ENCODE measurements around the gene ZNF74. TPM values are rescaled to one million over a fixed set of nuclear protein-coding genes. Genes with fewer than 3 reads are reported as not detected.
A peak's percentile ranks its signal among the peaks of the same experiment; 100 is the strongest.

ZNF74 gene
- total RNA-seq, 1 donor from 2014 or later = 12.3 TPM

- Histone ChIP-seq H3K27me3 (ENCODE audit: low read depth) (no peaks in the 10 kb centered on the region), H3K4me1 (peaks cover 9% of the 10 kb centered on the region), H3K27ac (no peak overlapping the region), H3K9me3 (no peaks in the 10 kb centered on the region), H3K36me3 (peaks cover 32% of the 10 kb centered on the region), H3K4me3 (no peak overlapping the region)
- ATAC-seq (no peak), DNase-seq (no peak)
- intact Hi-C loops (cut with DNase I) = loop anchor here (5.0 kb wide), 1 partner anchor 38 kb away; no protein-coding TSS in a partner anchor
- no peak for TF ChIP-seq CTCF (IDR thresholded peaks at IDR 0.05)
These were observed 61.7 kb downstream of the ZNF74 start for GRCh38 chr22:20455709-20456063.

DNA sequence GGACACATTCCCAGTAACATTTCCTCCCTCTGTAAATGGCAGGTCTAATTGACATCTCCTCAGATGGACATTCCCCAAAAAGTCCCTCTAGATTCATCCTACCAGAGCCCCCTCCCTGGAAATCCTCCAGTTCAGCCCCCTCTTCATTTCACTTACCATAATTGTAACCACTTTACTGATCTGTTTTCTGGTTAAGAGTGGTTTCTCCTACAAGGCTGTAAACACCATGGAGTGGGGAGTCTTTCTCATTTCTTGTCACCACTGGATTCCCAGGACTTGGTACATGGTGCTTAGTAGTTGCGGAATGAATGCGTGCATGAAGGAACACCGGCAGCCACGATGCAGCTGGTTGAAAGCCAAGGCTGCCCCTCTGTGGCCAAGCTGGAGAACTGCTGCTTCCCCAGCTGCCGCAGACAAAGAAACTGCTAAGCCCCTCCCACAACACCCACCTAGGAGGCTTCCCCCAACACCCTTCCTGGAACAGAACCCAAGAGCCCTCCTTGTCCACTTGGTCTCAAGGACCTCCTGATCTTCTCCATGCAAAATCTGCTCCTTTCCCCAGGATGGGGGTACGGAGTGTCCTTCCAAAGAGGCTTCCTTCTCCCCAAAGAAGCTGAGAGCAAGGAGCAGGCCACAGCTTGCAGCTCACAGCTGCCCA lies 62.2 kb downstream of the ZNF74 start:
- no peak overlapping the region for H3K27ac ChIP-seq
- peaks cover 9% of the 10 kb centered on the region for H3K4me1 ChIP-seq
- H3K9me3 ChIP-seq = no peaks in the 10 kb centered on the region
- peak; percentile 90 for TF ChIP-seq CTCF (IDR thresholded peaks at IDR 0.05)
- no peak overlapping the region for H3K4me3 ChIP-seq
- ATAC-seq (peak; percentile 89 to 91), DNase-seq (peak; percentile 82)
- no peaks in the 10 kb centered on the region for H3K27me3 ChIP-seq (ENCODE audit: low read depth)
- intact Hi-C loops (cut with DNase I) = loop anchor here (5.0 kb wide), 1 partner anchor 39 kb away; no protein-coding TSS in a partner anchor
- peaks cover 31% of the 10 kb centered on the region for H3K36me3 ChIP-seq

GRCh38 chr22:20456722-20457076 lies 62.7 kb downstream of the ZNF74 start:
- ATAC-seq = no peak
- TF ChIP-seq CTCF (IDR thresholded peaks at IDR 0.05) = no peak
- peak; percentile 9 for DNase-seq
- intact Hi-C loops (cut with DNase I) = loop anchor here (5.0 kb wide), 1 partner anchor 39 kb away; no protein-coding TSS in a partner anchor
- Histone ChIP-seq H3K27ac (no peak overlapping the region), H3K36me3 (peaks cover 31% of the 10 kb centered on the region), H3K4me1 (peaks cover 9% of the 10 kb centered on the region), H3K27me3 (ENCODE audit: low read depth) (no peaks in the 10 kb centered on the region), H3K4me3 (no peak overlapping the region), H3K9me3 (no peaks in the 10 kb centered on the region)

DNA sequence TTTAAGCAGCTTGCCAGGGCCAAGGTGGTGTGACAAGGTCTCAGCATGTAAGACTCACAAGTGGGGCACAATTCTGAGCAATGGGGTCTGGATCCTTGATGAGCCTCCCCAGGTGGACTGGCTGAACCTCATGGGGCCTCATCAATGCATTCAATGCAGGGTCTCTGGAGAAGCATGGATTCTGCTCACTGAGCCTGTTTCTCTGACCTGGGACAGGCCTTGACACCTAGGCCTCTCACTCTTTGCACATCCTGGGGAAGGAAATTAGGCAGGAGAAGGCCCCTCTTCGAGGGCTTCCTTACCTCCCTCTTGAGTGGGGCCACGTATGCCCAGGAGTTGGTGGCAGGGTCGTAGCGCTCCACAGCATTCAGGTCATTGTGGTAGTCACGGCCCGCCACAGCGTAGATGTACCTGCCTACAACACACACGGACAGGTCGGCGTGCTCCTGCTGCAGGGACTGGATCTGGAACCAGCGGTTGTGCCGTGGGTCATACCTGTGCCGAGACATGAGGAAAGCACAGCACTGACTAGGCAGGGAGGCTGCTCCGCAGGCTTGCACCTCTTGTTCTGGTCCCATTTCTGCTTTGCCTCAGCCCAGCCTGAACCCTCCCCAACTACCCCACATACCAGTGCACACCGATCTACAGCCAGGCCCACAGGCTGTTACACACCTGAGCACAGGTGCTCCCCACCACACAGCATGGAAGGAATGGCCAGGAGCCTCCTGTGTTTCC lies 63.7 kb downstream of the ZNF74 start:
- Histone ChIP-seq H3K9me3 (no peaks in the 10 kb centered on the region), H3K4me3 (no peak overlapping the region), H3K36me3 (peaks cover 31% of the 10 kb centered on the region), H3K27ac (no peak overlapping the region), H3K4me1 (peaks cover 9% of the 10 kb centered on the region), H3K27me3 (ENCODE audit: low read depth) (no peaks in the 10 kb centered on the region)
- no peak for TF ChIP-seq CTCF (IDR thresholded peaks at IDR 0.05)
- ATAC-seq (peak in 1 of 2 donors; percentile 6), DNase-seq (no peak)
- intact Hi-C loops (cut with DNase I) = loop anchor here (5.0 kb wide), 1 partner anchor 40 kb away; no protein-coding TSS in a partner anchor

Other genes with a start within 250 kb of the ZNF74 start
- 0.77 TPM for gene CCDC188, start 243.1 kb upstream of the ZNF74 start, total RNA-seq
- gene RTN4R, start 125.8 kb upstream of the ZNF74 start, total RNA-seq = 9.6 TPM
- 31.1 TPM for gene DGCR6L, start 74.1 kb upstream of the ZNF74 start, total RNA-seq
- 12.6 TPM for gene SCARF2, start 43.7 kb downstream of the ZNF74 start, total RNA-seq
- gene KLHL22, start 101.6 kb downstream of the ZNF74 start, total RNA-seq = 24.0 TPM
- 105 TPM for gene MED15, start 113.5 kb downstream of the ZNF74 start, total RNA-seq